Measurements from ENCODE around the gene RALGPS1. TPM values are rescaled to one million over a fixed set of nuclear protein-coding genes. Genes with fewer than 3 reads are reported as not detected.

Gene RALGPS1
- total and polyA plus RNA-seq, 2 of the 13 experiments (the other 11 are each of a cell fraction or from before 2014, with no cell fraction given), result 3.7 to 6.5 TPM

DNA sequence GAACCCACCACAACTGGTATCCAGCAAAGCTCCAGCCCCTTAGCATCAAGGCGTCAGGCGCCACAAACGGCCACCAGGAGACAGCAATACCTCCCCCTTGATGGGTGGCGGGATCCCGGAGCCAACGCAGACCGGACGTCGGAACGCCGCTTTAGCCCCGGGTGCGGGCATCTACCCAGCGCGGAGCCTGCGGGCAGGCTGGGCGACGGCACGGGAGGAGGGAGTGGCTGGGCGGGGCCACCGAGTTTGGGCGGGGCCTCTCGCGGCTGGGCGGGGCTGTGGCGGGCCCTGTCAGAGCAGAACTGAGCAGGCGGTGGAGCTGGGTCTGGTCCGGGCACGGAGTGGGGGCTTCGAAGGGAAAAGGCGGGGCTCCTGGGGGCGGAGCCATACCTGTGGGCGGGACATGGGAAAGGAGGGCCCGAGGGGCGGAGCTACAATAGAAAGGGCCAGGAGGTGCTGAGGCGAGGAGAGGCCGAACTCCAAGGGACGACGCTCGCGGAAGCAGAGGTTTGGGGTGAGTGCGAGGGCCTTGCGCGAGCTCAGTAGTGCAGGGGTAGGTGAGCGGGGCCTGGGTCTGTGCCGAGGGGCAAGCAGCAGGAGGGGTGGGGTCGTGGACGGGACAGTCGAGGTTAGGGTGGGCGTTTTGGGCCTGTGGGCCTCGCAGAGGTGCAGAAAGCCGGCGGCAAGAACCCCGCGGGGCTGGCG, 309.7 kb downstream of the RALGPS1 start (continued):
- TF ChIP-seq, protein P1, sequence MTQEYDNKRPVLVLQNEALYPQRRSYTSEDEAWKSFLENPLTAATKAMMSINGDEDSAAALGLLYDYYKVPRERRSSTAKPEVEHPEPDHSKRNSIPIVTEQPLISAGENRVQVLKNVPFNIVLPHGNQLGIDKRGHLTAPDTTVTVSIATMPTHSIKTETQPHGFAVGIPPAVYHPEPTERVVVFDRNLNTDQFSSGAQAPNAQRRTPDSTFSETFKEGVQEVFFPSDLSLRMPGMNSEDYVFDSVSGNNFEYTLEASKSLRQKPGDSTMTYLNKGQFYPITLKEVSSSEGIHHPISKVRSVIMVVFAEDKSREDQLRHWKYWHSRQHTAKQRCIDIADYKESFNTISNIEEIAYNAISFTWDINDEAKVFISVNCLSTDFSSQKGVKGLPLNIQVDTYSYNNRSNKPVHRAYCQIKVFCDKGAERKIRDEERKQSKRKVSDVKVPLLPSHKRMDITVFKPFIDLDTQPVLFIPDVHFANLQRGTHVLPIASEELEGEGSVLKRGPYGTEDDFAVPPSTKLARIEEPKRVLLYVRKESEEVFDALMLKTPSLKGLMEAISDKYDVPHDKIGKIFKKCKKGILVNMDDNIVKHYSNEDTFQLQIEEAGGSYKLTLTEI (CRISPR knock-in tag; conservative IDR thresholded peaks at IDR 0.05), result no peak
- TF ChIP-seq, protein P2, sequence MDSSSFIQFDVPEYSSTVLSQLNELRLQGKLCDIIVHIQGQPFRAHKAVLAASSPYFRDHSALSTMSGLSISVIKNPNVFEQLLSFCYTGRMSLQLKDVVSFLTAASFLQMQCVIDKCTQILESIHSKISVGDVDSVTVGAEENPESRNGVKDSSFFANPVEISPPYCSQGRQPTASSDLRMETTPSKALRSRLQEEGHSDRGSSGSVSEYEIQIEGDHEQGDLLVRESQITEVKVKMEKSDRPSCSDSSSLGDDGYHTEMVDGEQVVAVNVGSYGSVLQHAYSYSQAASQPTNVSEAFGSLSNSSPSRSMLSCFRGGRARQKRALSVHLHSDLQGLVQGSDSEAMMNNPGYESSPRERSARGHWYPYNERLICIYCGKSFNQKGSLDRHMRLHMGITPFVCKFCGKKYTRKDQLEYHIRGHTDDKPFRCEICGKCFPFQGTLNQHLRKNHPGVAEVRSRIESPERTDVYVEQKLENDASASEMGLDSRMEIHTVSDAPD (CRISPR knock-in tag; IDR thresholded peaks at IDR 0.05), result no peak
- no peak for TF ChIP-seq JARID2 (CRISPR knock-in tag; IDR thresholded peaks at IDR 0.05; ENCODE audit: insufficient replicate concordance)
- no peak for TF ChIP-seq REL (CRISPR knock-in tag; conservative IDR thresholded peaks at IDR 0.05)
- no peak for TF ChIP-seq MIER3 (CRISPR knock-in tag; IDR thresholded peaks at IDR 0.05; ENCODE audit: borderline replicate concordance)
- TF ChIP-seq, protein P3, sequence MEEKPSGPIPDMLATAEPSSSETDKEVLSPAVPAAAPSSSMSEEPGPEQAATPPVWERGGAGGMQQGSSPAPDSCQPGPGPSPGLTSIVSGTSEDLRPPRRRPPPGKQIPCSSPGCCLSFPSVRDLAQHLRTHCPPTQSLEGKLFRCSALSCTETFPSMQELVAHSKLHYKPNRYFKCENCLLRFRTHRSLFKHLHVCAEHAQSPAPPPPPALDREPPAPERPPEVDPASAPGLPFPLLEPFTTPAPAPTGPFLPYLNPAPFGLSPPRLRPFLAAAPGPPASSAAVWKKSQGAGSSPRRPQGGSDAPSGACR (CRISPR knock-in tag; IDR thresholded peaks at IDR 0.05), result 0 out of 2 replicates have a peak, but pooled peaks have one; percentile 23
- no peak for TF ChIP-seq MED1 (CRISPR knock-in tag; IDR thresholded peaks at IDR 0.05)
- no peak for TF ChIP-seq KAT7 (CRISPR knock-in tag; IDR thresholded peaks at IDR 0.05; ENCODE audit: borderline replicate concordance)
- no peak for TF ChIP-seq BCL6 (CRISPR knock-in tag; IDR thresholded peaks at IDR 0.05)
- TF ChIP-seq, protein P4, sequence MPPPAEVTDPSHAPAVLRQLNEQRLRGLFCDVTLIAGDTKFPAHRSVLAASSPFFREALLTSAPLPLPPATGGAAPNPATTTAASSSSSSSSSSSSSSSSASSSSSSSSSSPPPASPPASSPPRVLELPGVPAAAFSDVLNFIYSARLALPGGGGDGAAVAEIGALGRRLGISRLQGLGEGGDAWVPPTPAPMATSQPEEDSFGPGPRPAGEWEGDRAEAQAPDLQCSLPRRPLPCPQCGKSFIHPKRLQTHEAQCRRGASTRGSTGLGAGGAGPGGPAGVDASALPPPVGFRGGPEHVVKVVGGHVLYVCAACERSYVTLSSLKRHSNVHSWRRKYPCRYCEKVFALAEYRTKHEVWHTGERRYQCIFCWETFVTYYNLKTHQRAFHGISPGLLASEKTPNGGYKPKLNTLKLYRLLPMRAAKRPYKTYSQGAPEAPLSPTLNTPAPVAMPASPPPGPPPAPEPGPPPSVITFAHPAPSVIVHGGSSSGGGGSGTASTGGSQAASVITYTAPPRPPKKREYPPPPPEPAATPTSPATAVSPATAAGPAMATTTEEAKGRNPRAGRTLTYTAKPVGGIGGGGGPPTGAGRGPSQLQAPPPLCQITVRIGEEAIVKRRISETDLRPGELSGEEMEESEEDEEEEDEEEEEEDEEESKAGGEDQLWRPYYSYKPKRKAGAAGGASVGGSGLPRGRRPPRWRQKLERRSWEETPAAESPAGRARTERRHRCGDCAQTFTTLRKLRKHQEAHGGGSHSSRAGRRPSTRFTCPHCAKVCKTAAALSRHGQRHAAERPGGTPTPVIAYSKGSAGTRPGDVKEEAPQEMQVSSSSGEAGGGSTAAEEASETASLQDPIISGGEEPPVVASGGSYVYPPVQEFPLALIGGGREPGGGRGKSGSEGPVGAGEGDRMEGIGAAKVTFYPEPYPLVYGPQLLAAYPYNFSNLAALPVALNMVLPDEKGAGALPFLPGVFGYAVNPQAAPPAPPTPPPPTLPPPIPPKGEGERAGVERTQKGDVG (CRISPR knock-in tag; IDR thresholded peaks at IDR 0.05; ENCODE audit: borderline replicate concordance), result peak; percentile 45; the same call in 1 of the 2 replicates
- no peak for TF ChIP-seq SMARCC2 (IDR thresholded peaks at IDR 0.05)
- TF ChIP-seq SAFB2 (CRISPR knock-in tag; IDR thresholded peaks at IDR 0.05; ENCODE audit: borderline replicate concordance, low read depth), result no peak
- no peak for TF ChIP-seq ATF1 (CRISPR knock-in tag; IDR thresholded peaks at IDR 0.05)
- TF ChIP-seq ZSCAN31 (CRISPR knock-in tag; IDR thresholded peaks at IDR 0.05; ENCODE audit: low read depth), result no peak
- TF ChIP-seq RBAK (CRISPR knock-in tag; IDR thresholded peaks at IDR 0.05), result no peak
- TF ChIP-seq SUZ12 (IDR thresholded peaks at IDR 0.05; ENCODE audit: low read depth, low read length), result no peak
- TF ChIP-seq CREM (IDR thresholded peaks at IDR 0.05), result no peak
- no peak for TF ChIP-seq CREM (CRISPR knock-in tag; IDR thresholded peaks at IDR 0.05)
- TF ChIP-seq ZFYVE20 (CRISPR knock-in tag; IDR thresholded peaks at IDR 0.05; ENCODE audit: borderline replicate concordance, low read depth), result no peak
- TF ChIP-seq, protein P5, sequence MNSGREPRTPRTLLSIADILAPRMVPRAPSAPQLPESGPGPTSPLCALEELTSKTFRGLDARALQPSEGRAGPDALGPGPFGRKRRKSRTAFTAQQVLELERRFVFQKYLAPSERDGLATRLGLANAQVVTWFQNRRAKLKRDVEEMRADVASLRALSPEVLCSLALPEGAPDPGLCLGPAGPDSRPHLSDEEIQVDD (CRISPR knock-in tag; IDR thresholded peaks at IDR 0.05; ENCODE audit: borderline replicate concordance), result no peak
- TF ChIP-seq ZNF557 (CRISPR knock-in tag; IDR thresholded peaks at IDR 0.05), result no peak
- TF ChIP-seq ZNF761 (CRISPR knock-in tag; conservative IDR thresholded peaks at IDR 0.05), result peak; percentile 15; the same call in 1 of the 2 replicates
- TF ChIP-seq PCBP1 (IDR thresholded peaks at IDR 0.05; ENCODE audit: borderline replicate concordance, low read depth, low read length), result no peak
- TF ChIP-seq RCOR2 (CRISPR knock-in tag; IDR thresholded peaks at IDR 0.05), result no peak

Data from HepG2 (cell line).